Osteoblast (primary cell): ENCODE results near the gene FGD4. TPM values are rescaled to one million over a fixed set of nuclear protein-coding genes. Genes with fewer than 3 reads are reported as not detected.

Experiments
- DNase-seq: peaks from one replicate; pipeline ENCODE4 v3.0.0; 2011; ENCODE audit warnings: low spot score, mixed read lengths; ENCODE audit not compliant: insufficient read length; ENCODE audit errors: missing footprints
- H2AFZ ChIP-seq: 2 replicates; pipeline ENCODE4 v1.6.0; 2011; ENCODE audit warnings: mild to moderate bottlenecking, low read length
- H3K27ac ChIP-seq: 2 replicates; pipeline ENCODE4 v1.5.1; 2011; ENCODE audit warnings: mild to moderate bottlenecking, low read depth, low read length, moderate library complexity
- H3K27me3 ChIP-seq: 2 replicates; pipeline ENCODE4 v1.6.0; 2012; ENCODE audit warnings: mild to moderate bottlenecking, control low read depth, inconsistent platforms, low read length, moderate library complexity; ENCODE audit not compliant: insufficient read depth
- H3K36me3 ChIP-seq: 2 replicates; pipeline ENCODE4 v1.5.1; 2011; ENCODE audit warnings: mild to moderate bottlenecking, low read length, control low read depth, moderate library complexity; ENCODE audit not compliant: insufficient read depth
- H3K4me1 ChIP-seq: 2 replicates; pipeline ENCODE4 v1.5.1; 2011; ENCODE audit warnings: mild to moderate bottlenecking, low read length, control low read depth, moderate library complexity; ENCODE audit not compliant: insufficient read depth
- H3K4me2 ChIP-seq: 2 replicates; pipeline ENCODE4 v1.6.0; 2011; ENCODE audit warnings: mild to moderate bottlenecking, low read length; ENCODE audit not compliant: insufficient read depth
- H3K4me3 ChIP-seq: fragments of 200-600 bp; sonication (generic); 3 replicates; pipeline ENCODE4 v1.5.1; 2012; ENCODE audit warnings: mild to moderate bottlenecking, low read length, inconsistent platforms; ENCODE audit not compliant: insufficient read depth
- H3K79me2 ChIP-seq: 2 replicates; pipeline ENCODE4 v1.6.0; 2012; ENCODE audit warnings: mild to moderate bottlenecking, low read length, control low read depth, inconsistent platforms; ENCODE audit not compliant: insufficient read depth
- H3K9me3 ChIP-seq: 2 replicates; pipeline ENCODE4 v1.5.1; 2011; ENCODE audit warnings: low read depth, low read length, control low read depth
- H4K20me1 ChIP-seq: 2 replicates; pipeline ENCODE4 v1.6.0; 2012; ENCODE audit warnings: mild to moderate bottlenecking, low read length, control low read depth; ENCODE audit not compliant: insufficient read depth
- total RNA-seq: library from RNA; depleted of rRNA; stranded (reverse); fragments of >200 nt; gene quantifications from 2 replicates; pipeline ENCODE4 v1.2.3, GENCODE V29; 2012
- TF ChIP-seq, protein P1 (sequence below): IDR thresholded peaks from 2 replicates; pipeline ENCODE4 v1.5.1; 2011; ENCODE audit warnings: mild to moderate bottlenecking, low read depth, low read length, moderate library complexity; ENCODE audit errors: extremely low read depth

The FGD4 gene
- total RNA-seq, 1 donor, result 11.9 TPM

DNA sequence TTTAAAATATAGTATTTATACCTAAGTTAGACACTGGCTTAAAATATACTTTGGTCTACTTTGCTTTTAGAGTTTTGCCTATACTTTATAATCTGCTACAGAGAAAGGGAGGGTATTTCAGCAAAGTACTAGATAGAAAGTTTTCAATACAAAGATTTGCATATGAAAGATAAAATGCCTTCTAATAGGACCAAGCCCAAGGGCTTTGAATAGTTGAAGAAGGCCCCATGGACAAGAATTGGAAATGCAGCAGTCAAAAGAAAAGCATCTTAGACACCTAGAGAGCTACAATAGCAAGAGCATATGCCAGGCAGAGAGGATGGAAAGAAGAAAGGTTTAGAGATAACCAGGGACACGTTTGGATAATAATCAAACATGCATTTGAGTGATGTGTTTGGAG is 196.7 kb downstream of the FGD4 start:
- Histone ChIP-seq H2AFZ (no peak overlapping the region), H3K27me3 (no peaks in the 10 kb centered on the region), H3K4me2 (no peak overlapping the region), H3K4me3 (no peak overlapping the region), H3K4me1 (no peaks in the 10 kb centered on the region), H3K36me3 (no peaks in the 10 kb centered on the region), H3K9me3 (no peaks in the 10 kb centered on the region), H3K79me2 (no peaks in the 10 kb centered on the region), H4K20me1 (no peaks in the 10 kb centered on the region), H3K27ac (no peak overlapping the region)
- DNase-seq, result no peak
- TF ChIP-seq, protein P1, sequence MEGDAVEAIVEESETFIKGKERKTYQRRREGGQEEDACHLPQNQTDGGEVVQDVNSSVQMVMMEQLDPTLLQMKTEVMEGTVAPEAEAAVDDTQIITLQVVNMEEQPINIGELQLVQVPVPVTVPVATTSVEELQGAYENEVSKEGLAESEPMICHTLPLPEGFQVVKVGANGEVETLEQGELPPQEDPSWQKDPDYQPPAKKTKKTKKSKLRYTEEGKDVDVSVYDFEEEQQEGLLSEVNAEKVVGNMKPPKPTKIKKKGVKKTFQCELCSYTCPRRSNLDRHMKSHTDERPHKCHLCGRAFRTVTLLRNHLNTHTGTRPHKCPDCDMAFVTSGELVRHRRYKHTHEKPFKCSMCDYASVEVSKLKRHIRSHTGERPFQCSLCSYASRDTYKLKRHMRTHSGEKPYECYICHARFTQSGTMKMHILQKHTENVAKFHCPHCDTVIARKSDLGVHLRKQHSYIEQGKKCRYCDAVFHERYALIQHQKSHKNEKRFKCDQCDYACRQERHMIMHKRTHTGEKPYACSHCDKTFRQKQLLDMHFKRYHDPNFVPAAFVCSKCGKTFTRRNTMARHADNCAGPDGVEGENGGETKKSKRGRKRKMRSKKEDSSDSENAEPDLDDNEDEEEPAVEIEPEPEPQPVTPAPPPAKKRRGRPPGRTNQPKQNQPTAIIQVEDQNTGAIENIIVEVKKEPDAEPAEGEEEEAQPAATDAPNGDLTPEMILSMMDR, result no peak

DNA sequence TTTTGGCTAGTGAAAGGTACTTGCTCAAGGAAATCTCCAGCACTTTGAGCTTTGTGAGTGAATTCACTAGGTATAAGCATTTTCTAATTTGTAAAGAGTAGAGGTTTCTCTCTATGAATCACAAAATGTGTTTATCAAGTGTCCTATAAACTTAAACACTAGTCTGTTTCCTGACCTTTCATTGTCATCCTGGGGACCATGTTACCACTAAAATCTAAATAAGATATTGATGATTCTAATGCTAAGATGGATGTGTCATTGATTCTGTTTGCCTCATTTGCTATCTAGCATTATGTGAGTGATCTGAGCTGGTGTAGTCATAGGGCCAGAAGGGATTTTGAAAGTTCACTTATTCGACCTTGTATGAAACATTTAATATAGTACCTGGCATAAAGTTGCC is 199.3 kb downstream of the FGD4 start:
- H3K4me3 ChIP-seq, result no peak overlapping the region
- DNase-seq, result no peak
- H3K36me3 ChIP-seq, result no peaks in the 10 kb centered on the region
- no peak overlapping the region for H3K27ac ChIP-seq
- no peaks in the 10 kb centered on the region for H4K20me1 ChIP-seq
- no peaks in the 10 kb centered on the region for H3K4me1 ChIP-seq
- H3K9me3 ChIP-seq, result no peaks in the 10 kb centered on the region
- no peaks in the 10 kb centered on the region for H3K27me3 ChIP-seq
- TF ChIP-seq, protein P1, result no peak
- H3K79me2 ChIP-seq, result no peaks in the 10 kb centered on the region
- H3K4me2 ChIP-seq, result no peak overlapping the region
- no peak overlapping the region for H2AFZ ChIP-seq

- Histone ChIP-seq H4K20me1 (no peaks in the 10 kb centered on the region), H3K27ac (no peak overlapping the region), H3K79me2 (no peaks in the 10 kb centered on the region), H3K36me3 (no peaks in the 10 kb centered on the region), H3K9me3 (no peaks in the 10 kb centered on the region), H3K4me2 (no peak overlapping the region), H3K27me3 (no peaks in the 10 kb centered on the region), H3K4me3 (no peak overlapping the region), H3K4me1 (no peaks in the 10 kb centered on the region), H2AFZ (no peak overlapping the region)
- TF ChIP-seq, protein P1, result no peak
- no peak for DNase-seq
Measured at GRCh38 chr12:32600681-32601080, 201.3 kb downstream of the FGD4 start.

DNA sequence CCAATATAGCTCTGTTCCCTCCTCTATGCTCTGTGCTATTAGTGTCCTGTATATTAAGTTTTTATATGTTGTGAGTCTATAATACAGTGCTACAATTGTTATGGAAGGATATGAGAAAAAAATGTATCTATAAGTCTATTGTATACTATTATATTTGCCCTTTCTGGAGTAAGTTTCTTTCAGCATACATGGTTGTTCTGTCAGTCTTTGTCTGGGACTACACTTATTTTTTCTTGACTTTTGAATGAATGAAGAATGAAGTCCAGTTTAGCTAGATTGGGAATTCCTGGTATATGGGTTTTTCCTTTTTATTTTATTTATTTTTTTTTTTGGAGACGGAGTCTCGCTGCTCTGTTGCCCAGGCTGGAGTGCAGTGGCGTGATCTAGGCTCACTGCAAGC is 203.7 kb downstream of the FGD4 start:
- H3K27ac ChIP-seq, result no peak overlapping the region
- no peaks in the 10 kb centered on the region for H3K4me1 ChIP-seq
- TF ChIP-seq, protein P1, result no peak
- no peak overlapping the region for H3K4me3 ChIP-seq
- H3K4me2 ChIP-seq, result no peak overlapping the region
- H3K27me3 ChIP-seq, result no peaks in the 10 kb centered on the region
- no peaks in the 10 kb centered on the region for H4K20me1 ChIP-seq
- H2AFZ ChIP-seq, result no peak overlapping the region
- H3K36me3 ChIP-seq, result no peaks in the 10 kb centered on the region
- no peak for DNase-seq
- no peaks in the 10 kb centered on the region for H3K9me3 ChIP-seq
- no peaks in the 10 kb centered on the region for H3K79me2 ChIP-seq
